GM23338 (cell line): Measurements from ENCODE around the gene COBL. TPM values are rescaled to one million over a fixed set of nuclear protein-coding genes. Genes with fewer than 3 reads are reported as not detected.

Source experiments
- ATAC-seq: fragments of 200-7000 bp; cut with Tn5 transposase; 3 replicates; pipeline ENCODE4 v1.9.1; 2020
- DNase-seq: peaks from one replicate; pipeline ENCODE4 v3.0.0-alpha.2; 2015; ENCODE audit warnings: low spot score
- H2AFZ ChIP-seq: fragments of 200-600 bp; sonication (generic); 2 replicates; pipeline ENCODE4 v1.8.0; 2016; ENCODE audit warnings: antibody characterized with exemption, mild to moderate bottlenecking, moderate library complexity
- H3F3A ChIP-seq: fragments of 200-600 bp; sonication (generic); replicated peaks from 2 replicates; pipeline ENCODE4 v1.8.0; 2017; ENCODE audit warnings: antibody characterized with exemption, mixed run types, low read depth
- H3K27ac ChIP-seq: fragments of 200-600 bp; sonication (generic); 2 replicates; pipeline ENCODE4 v1.6.1; 2016; ENCODE audit warnings: low read depth
- H3K27me3 ChIP-seq: fragments of 200-600 bp; sonication (generic); 2 replicates; pipeline ENCODE4 v1.8.0; 2016; ENCODE audit warnings: mild to moderate bottlenecking, mixed run types, moderate library complexity; ENCODE audit not compliant: insufficient read depth
- H3K36me3 ChIP-seq: fragments of 200-600 bp; sonication (generic); 2 replicates; pipeline ENCODE4 v1.8.0; 2016; ENCODE audit warnings: mild to moderate bottlenecking; ENCODE audit not compliant: insufficient read depth
- H3K4me1 ChIP-seq: fragments of 200-600 bp; sonication (generic); 2 replicates; pipeline ENCODE4 v1.8.0; 2016; ENCODE audit warnings: mild to moderate bottlenecking, moderate library complexity; ENCODE audit not compliant: insufficient read depth
- H3K4me2 ChIP-seq: fragments of 200-600 bp; sonication (generic); 2 replicates; pipeline ENCODE4 v1.7.1; 2017; ENCODE audit warnings: mixed run types
- H3K4me3 ChIP-seq: fragments of 200-600 bp; sonication (generic); 2 replicates; pipeline ENCODE4 v1.6.1; 2016; ENCODE audit warnings: mixed run types
- H3K79me2 ChIP-seq: fragments of 200-600 bp; sonication (generic); replicated peaks from 2 replicates; pipeline ENCODE4 v1.8.0; 2017; ENCODE audit warnings: mild to moderate bottlenecking; ENCODE audit not compliant: insufficient read depth
- H3K9me2 ChIP-seq: fragments of 200-600 bp; sonication (generic); 2 replicates; pipeline ENCODE4 v1.8.0; 2017; ENCODE audit not compliant: insufficient read depth
- H4K20me1 ChIP-seq: fragments of 200-600 bp; sonication (generic); replicated peaks from 2 replicates; pipeline ENCODE4 v1.8.0; 2017; ENCODE audit warnings: mild to moderate bottlenecking; ENCODE audit not compliant: insufficient read depth
- H3K27ac Mint-ChIP-seq: 2 replicates; pipeline ENCODE4 v1.8.0; 2020; ENCODE audit warnings: inconsistent platforms, mild to moderate bottlenecking, moderate library complexity, mixed read lengths
- H3K27me3 Mint-ChIP-seq: 3 replicates; pipeline ENCODE4 v1.8.0; 2022; ENCODE audit warnings: low read depth, mild to moderate bottlenecking, moderate library complexity, mixed read lengths, inconsistent platforms; ENCODE audit not compliant: insufficient read depth, poor library complexity
- H3K36me3 Mint-ChIP-seq: 3 replicates; pipeline ENCODE4 v1.8.0; 2021; ENCODE audit warnings: low read depth, mild to moderate bottlenecking, inconsistent platforms, moderate library complexity, mixed read lengths
- H3K4me1 Mint-ChIP-seq: 3 replicates; pipeline ENCODE4 v1.8.0; 2020; ENCODE audit warnings: mild to moderate bottlenecking, inconsistent platforms, mixed read lengths
- H3K4me3 Mint-ChIP-seq: 3 replicates; pipeline ENCODE4 v1.8.0; 2021; ENCODE audit warnings: moderate library complexity, mild to moderate bottlenecking, inconsistent platforms, mixed read lengths
- H3K9me3 Mint-ChIP-seq: 3 replicates; pipeline ENCODE4 v1.8.0; 2020; ENCODE audit warnings: moderate library complexity, mild to moderate bottlenecking, inconsistent platforms, mixed read lengths
- CREB1 ChIP-seq: fragments of 250-450 bp; sonication (Bioruptor Pico); IDR thresholded peaks from 2 replicates; pipeline ENCODE4 v1.5.0; 2020; ENCODE audit warnings: low read depth, mild to moderate bottlenecking, moderate library complexity
- ETS1 ChIP-seq: IDR thresholded peaks from 2 replicates; pipeline ENCODE4 v1.6.1; 2016; ENCODE audit warnings: antibody characterized with exemption
- EZH2 ChIP-seq: fragments of 200-600 bp; sonication (generic); IDR thresholded peaks from one replicate; pipeline ENCODE4 v1.8.0; 2017; ENCODE audit warnings: antibody characterized with exemption, mild to moderate bottlenecking, low read depth; ENCODE audit not compliant: unreplicated experiment
- EZH2phosphoT487 ChIP-seq: fragments of 200-600 bp; sonication (generic); IDR thresholded peaks from one replicate; pipeline ENCODE4 v1.8.1; 2018; ENCODE audit warnings: antibody characterized with exemption; ENCODE audit not compliant: unreplicated experiment
- JUNB ChIP-seq: IDR thresholded peaks from one replicate; pipeline ENCODE4 v1.6.1; 2016; ENCODE audit warnings: antibody characterized with exemption; ENCODE audit not compliant: unreplicated experiment
- NANOG ChIP-seq: IDR thresholded peaks from 2 replicates; pipeline ENCODE4 v1.6.1; 2016; ENCODE audit warnings: antibody characterized with exemption, borderline replicate concordance
- POLR2AphosphoS5 ChIP-seq: IDR thresholded peaks from 2 replicates; pipeline ENCODE4 v1.6.1; 2016; ENCODE audit warnings: antibody characterized with exemption, low read depth
- STAT1 ChIP-seq: IDR thresholded peaks from one replicate; pipeline ENCODE4 v1.6.1; 2016; ENCODE audit warnings: antibody characterized with exemption; ENCODE audit not compliant: unreplicated experiment
- ZNF114 ChIP-seq: fragments of 250-450 bp; sonication (Bioruptor Pico); IDR thresholded peaks from 2 replicates; pipeline ENCODE4 v1.5.0; 2020; ENCODE audit warnings: mild to moderate bottlenecking, moderate library complexity
- ZNF331 ChIP-seq: fragments of 250-450 bp; sonication (Bioruptor Pico); IDR thresholded peaks from 2 replicates; pipeline ENCODE4 v1.5.0; 2020; ENCODE audit warnings: low read depth, mild to moderate bottlenecking, moderate library complexity
- polyA plus RNA-seq: library from polyadenylated mRNA; unstranded; fragments of >200 nt; fragmentation: Nextera tagmentation; extraction: Ambion mirVana; gene quantifications from 2 replicates; pipeline ENCODE4 v1.2.1, GENCODE V29; 2016
- total RNA-seq: library from RNA; depleted of rRNA; stranded (reverse); fragments of >200 nt; shearing (Covaris generic); gene quantifications from 2 replicates; pipeline ENCODE4 v1.2.3, GENCODE V29; 2014
- TF ChIP-seq, protein P1 (sequence below): IDR thresholded peaks from one replicate; pipeline ENCODE4 v1.6.1; 2018; ENCODE audit warnings: antibody characterized with exemption; ENCODE audit not compliant: unreplicated experiment
- TF ChIP-seq, protein P2 (sequence below): fragments of 250-450 bp; sonication (Bioruptor Pico); IDR thresholded peaks from 2 replicates; pipeline ENCODE4 v1.5.0; 2020; ENCODE audit warnings: mild to moderate bottlenecking, moderate library complexity
- TF ChIP-seq, protein P3 (sequence below), 2 experiments: fragments of 200-600 bp in 1 of 2; sonication (generic) in 1 of 2; conservative IDR thresholded peaks; 2 replicates each; pipeline versions ENCODE4 v1.5.1 to v1.6.1; 2016 to 2017; ENCODE audit warnings: antibody characterized with exemption in 2 of 2, low read depth in 2 of 2, mild to moderate bottlenecking in 2 of 2, moderate library complexity in 1 of 2

Gene COBL
- total and polyA plus RNA-seq, 2 experiments from 2014 or later = 18.3 to 51.9 TPM

GRCh38 chr7:51244885-51245284 is 71.7 kb downstream of the COBL start:
- peaks cover 49% of the 10 kb centered on the region for H4K20me1 ChIP-seq
- peaks cover 81% of the 10 kb centered on the region for H3K79me2 ChIP-seq
- Mint-ChIP-seq H3K4me1 (peaks cover 14% of the 10 kb centered on the region), H3K27me3 (peaks cover 6% of the 10 kb centered on the region), H3K9me3 (no peaks in the 10 kb centered on the region; the same call in 2 of the 3 replicates), H3K27ac (no peak overlapping the region), H3K4me3 (no peak overlapping the region), H3K36me3 (no peaks in the 10 kb centered on the region)
- H3K27me3 ChIP-seq = no peaks in the 10 kb centered on the region
- TF ChIP-seq STAT1 = no peak
- no peak for TF ChIP-seq EZH2phosphoT487
- no peak for TF ChIP-seq NANOG
- TF ChIP-seq, protein P1, sequence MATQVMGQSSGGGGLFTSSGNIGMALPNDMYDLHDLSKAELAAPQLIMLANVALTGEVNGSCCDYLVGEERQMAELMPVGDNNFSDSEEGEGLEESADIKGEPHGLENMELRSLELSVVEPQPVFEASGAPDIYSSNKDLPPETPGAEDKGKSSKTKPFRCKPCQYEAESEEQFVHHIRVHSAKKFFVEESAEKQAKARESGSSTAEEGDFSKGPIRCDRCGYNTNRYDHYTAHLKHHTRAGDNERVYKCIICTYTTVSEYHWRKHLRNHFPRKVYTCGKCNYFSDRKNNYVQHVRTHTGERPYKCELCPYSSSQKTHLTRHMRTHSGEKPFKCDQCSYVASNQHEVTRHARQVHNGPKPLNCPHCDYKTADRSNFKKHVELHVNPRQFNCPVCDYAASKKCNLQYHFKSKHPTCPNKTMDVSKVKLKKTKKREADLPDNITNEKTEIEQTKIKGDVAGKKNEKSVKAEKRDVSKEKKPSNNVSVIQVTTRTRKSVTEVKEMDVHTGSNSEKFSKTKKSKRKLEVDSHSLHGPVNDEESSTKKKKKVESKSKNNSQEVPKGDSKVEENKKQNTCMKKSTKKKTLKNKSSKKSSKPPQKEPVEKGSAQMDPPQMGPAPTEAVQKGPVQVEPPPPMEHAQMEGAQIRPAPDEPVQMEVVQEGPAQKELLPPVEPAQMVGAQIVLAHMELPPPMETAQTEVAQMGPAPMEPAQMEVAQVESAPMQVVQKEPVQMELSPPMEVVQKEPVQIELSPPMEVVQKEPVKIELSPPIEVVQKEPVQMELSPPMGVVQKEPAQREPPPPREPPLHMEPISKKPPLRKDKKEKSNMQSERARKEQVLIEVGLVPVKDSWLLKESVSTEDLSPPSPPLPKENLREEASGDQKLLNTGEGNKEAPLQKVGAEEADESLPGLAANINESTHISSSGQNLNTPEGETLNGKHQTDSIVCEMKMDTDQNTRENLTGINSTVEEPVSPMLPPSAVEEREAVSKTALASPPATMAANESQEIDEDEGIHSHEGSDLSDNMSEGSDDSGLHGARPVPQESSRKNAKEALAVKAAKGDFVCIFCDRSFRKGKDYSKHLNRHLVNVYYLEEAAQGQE = no peak
- TF ChIP-seq, protein P2, sequence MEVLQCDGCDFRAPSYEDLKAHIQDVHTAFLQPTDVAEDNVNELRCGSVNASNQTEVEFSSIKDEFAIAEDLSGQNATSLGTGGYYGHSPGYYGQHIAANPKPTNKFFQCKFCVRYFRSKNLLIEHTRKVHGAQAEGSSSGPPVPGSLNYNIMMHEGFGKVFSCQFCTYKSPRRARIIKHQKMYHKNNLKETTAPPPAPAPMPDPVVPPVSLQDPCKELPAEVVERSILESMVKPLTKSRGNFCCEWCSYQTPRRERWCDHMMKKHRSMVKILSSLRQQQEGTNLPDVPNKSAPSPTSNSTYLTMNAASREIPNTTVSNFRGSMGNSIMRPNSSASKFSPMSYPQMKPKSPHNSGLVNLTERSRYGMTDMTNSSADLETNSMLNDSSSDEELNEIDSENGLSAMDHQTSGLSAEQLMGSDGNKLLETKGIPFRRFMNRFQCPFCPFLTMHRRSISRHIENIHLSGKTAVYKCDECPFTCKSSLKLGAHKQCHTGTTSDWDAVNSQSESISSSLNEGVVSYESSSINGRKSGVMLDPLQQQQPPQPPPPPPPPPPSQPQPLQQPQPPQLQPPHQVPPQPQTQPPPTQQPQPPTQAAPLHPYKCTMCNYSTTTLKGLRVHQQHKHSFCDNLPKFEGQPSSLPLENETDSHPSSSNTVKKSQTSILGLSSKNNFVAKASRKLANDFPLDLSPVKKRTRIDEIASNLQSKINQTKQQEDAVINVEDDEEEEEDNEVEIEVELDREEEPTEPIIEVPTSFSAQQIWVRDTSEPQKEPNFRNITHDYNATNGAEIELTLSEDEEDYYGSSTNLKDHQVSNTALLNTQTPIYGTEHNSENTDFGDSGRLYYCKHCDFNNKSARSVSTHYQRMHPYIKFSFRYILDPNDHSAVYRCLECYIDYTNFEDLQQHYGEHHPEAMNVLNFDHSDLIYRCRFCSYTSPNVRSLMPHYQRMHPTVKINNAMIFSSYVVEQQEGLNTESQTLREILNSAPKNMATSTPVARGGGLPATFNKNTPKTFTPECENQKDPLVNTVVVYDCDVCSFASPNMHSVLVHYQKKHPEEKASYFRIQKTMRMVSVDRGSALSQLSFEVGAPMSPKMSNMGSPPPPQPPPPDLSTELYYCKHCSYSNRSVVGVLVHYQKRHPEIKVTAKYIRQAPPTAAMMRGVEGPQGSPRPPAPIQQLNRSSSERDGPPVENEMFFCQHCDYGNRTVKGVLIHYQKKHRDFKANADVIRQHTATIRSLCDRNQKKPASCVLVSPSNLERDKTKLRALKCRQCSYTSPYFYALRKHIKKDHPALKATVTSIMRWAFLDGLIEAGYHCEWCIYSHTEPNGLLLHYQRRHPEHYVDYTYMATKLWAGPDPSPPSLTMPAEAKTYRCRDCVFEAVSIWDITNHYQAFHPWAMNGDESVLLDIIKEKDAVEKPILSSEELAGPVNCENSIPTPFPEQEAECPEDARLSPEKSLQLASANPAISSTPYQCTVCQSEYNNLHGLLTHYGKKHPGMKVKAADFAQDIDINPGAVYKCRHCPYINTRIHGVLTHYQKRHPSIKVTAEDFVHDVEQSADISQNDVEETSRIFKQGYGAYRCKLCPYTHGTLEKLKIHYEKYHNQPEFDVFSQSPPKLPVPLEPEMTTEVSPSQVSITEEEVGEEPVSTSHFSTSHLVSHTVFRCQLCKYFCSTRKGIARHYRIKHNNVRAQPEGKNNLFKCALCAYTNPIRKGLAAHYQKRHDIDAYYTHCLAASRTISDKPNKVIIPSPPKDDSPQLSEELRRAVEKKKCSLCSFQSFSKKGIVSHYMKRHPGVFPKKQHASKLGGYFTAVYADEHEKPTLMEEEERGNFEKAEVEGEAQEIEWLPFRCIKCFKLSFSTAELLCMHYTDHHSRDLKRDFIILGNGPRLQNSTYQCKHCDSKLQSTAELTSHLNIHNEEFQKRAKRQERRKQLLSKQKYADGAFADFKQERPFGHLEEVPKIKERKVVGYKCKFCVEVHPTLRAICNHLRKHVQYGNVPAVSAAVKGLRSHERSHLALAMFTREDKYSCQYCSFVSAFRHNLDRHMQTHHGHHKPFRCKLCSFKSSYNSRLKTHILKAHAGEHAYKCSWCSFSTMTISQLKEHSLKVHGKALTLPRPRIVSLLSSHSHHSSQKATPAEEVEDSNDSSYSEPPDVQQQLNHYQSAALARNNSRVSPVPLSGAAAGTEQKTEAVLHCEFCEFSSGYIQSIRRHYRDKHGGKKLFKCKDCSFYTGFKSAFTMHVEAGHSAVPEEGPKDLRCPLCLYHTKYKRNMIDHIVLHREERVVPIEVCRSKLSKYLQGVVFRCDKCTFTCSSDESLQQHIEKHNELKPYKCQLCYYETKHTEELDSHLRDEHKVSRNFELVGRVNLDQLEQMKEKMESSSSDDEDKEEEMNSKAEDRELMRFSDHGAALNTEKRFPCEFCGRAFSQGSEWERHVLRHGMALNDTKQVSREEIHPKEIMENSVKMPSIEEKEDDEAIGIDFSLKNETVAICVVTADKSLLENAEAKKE = no peak
- TF ChIP-seq POLR2AphosphoS5 = no peak
- TF ChIP-seq, protein P3, sequence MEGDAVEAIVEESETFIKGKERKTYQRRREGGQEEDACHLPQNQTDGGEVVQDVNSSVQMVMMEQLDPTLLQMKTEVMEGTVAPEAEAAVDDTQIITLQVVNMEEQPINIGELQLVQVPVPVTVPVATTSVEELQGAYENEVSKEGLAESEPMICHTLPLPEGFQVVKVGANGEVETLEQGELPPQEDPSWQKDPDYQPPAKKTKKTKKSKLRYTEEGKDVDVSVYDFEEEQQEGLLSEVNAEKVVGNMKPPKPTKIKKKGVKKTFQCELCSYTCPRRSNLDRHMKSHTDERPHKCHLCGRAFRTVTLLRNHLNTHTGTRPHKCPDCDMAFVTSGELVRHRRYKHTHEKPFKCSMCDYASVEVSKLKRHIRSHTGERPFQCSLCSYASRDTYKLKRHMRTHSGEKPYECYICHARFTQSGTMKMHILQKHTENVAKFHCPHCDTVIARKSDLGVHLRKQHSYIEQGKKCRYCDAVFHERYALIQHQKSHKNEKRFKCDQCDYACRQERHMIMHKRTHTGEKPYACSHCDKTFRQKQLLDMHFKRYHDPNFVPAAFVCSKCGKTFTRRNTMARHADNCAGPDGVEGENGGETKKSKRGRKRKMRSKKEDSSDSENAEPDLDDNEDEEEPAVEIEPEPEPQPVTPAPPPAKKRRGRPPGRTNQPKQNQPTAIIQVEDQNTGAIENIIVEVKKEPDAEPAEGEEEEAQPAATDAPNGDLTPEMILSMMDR (conservative IDR thresholded peaks at IDR 0.05; ENCODE audit: low read depth in 2 of 2) = no peak
- no peak for TF ChIP-seq EZH2
- no peak for TF ChIP-seq ZNF331 (CRISPR knock-in tag)
- no peak for TF ChIP-seq ZNF114
- TF ChIP-seq CREB1 (CRISPR knock-in tag) = no peak
- TF ChIP-seq JUNB = no peak
- TF ChIP-seq ETS1 = no peak
- H3K4me2 ChIP-seq = no peak overlapping the region
- H2AFZ ChIP-seq = no peak overlapping the region
- no peaks in the 10 kb centered on the region for H3K36me3 ChIP-seq
- no peak overlapping the region for H3K27ac ChIP-seq
- H3F3A ChIP-seq = 0 out of 2 replicates have a peak, but pooled peaks cover 3% of the 10 kb centered on the region
- ATAC-seq = no peak
- peaks cover 14% of the 10 kb centered on the region for H3K4me1 ChIP-seq
- H3K4me3 ChIP-seq = no peak overlapping the region
- H3K9me2 ChIP-seq = no peaks in the 10 kb centered on the region
- no peak for DNase-seq
